ENCODE results near the gene STK35.

The STK35 gene

DNA sequence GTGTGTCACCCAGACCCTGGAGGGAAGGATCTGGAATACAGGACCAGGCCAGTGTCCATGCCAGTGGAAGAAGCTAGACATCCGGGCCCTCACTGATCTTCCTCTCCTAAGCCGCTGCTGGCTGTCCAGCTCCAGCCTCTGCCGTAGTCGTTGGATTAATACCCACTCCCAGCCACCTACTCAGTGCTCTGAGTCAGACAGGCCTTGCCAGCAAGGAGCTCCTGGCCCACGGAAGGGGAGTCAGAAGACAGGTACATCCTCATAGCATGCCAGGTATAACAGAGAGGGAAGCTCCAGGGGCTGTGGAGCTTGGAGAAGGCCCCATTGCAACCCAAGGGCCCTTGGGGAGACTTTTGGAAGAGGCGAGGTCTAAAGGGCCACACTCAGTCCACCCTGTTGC is 49.0 kb downstream of the STK35 start:
- no peak overlapping the region for H3K27ac ChIP-seq
- H3K4me3 ChIP-seq (ENCODE audit: low read depth, low read length): no peak overlapping the region
- TF ChIP-seq, protein P1, sequence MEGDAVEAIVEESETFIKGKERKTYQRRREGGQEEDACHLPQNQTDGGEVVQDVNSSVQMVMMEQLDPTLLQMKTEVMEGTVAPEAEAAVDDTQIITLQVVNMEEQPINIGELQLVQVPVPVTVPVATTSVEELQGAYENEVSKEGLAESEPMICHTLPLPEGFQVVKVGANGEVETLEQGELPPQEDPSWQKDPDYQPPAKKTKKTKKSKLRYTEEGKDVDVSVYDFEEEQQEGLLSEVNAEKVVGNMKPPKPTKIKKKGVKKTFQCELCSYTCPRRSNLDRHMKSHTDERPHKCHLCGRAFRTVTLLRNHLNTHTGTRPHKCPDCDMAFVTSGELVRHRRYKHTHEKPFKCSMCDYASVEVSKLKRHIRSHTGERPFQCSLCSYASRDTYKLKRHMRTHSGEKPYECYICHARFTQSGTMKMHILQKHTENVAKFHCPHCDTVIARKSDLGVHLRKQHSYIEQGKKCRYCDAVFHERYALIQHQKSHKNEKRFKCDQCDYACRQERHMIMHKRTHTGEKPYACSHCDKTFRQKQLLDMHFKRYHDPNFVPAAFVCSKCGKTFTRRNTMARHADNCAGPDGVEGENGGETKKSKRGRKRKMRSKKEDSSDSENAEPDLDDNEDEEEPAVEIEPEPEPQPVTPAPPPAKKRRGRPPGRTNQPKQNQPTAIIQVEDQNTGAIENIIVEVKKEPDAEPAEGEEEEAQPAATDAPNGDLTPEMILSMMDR (IDR thresholded peaks at IDR 0.05; ENCODE audit: low read depth, low read length, missing control alignments): no peak
- DNase-seq: no peak
- no peaks in the 10 kb centered on the region for H3K36me3 ChIP-seq (replicated peaks)
- no peaks in the 10 kb centered on the region for H3K27me3 ChIP-seq (replicated peaks)
- in situ Hi-C loops (cut with HindIII; ENCODE audit: low pct_ligation_motif_present, low sequenced_read_pairs): no loop called here

DNA sequence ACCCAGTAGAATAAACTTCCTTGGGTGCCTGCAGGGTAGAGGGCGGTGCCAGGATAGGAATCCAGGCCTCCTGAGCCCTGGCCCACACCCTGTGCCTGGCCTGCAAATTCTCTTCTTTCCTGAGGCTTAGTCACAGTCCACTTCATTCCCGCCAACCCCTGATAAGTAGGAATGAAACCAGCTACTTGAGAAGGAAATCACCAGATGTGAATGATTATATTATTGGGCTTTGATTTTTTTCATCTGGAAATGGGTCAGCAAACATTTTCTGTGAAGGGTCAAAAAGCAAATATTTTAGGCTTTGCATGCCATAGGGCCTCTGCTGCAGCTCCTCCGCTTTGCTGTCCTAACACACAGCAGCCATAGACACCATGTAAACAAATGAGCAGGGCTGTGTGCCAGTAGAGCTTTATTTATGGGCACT is 50.2 kb downstream of the STK35 start:
- H3K27ac ChIP-seq: no peak overlapping the region
- H3K4me3 ChIP-seq (ENCODE audit: low read depth, low read length): no peak overlapping the region

DNA sequence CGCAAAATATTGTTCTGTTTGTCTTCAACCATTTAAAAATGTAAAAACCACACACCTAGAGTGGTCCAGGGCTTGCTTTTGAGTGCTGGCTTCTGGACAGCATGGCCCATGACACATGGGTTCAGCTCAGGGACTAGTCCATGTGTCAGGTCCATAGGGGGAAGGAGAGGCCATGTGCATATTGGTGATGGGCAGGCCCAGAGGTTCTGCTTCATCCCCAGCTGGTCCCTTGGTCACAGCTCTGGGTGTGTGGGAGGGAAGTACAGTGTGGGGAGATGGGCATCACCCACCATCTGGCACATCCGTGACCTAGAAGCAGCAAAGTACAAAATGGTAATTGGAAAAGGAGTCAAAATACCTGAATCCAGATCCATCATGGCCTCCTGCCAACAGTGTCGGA is 50.7 kb downstream of the STK35 start:
- Histone ChIP-seq H3K4me3 (ENCODE audit: low read depth, low read length) (no peak overlapping the region), H3K36me3 (replicated peaks) (no peaks in the 10 kb centered on the region), H3K27ac (no peak overlapping the region), H3K27me3 (replicated peaks) (no peaks in the 10 kb centered on the region)
- in situ Hi-C loops (cut with HindIII; ENCODE audit: low pct_ligation_motif_present, low sequenced_read_pairs): no loop called here
- TF ChIP-seq, protein P1 (IDR thresholded peaks at IDR 0.05; ENCODE audit: low read depth, low read length, missing control alignments): no peak
- DNase-seq: no peak

More for the DNA sequence above, 50.2 kb downstream of the STK35 start:
- in situ Hi-C loops (cut with HindIII; ENCODE audit: low pct_ligation_motif_present, low sequenced_read_pairs): no loop called here
- DNase-seq: no peak
- no peaks in the 10 kb centered on the region for H3K27me3 ChIP-seq (replicated peaks)
- H3K36me3 ChIP-seq (replicated peaks): no peaks in the 10 kb centered on the region
- TF ChIP-seq, protein P1 (IDR thresholded peaks at IDR 0.05; ENCODE audit: low read depth, low read length, missing control alignments): no peak

- H3K36me3 ChIP-seq (replicated peaks): no peaks in the 10 kb centered on the region
- in situ Hi-C loops (cut with HindIII; ENCODE audit: low pct_ligation_motif_present, low sequenced_read_pairs): no loop called here
- H3K27ac ChIP-seq: no peak overlapping the region
- no peaks in the 10 kb centered on the region for H3K27me3 ChIP-seq (replicated peaks)
- no peak for DNase-seq
- no peak overlapping the region for H3K4me3 ChIP-seq (ENCODE audit: low read depth, low read length)
- TF ChIP-seq, protein P1 (IDR thresholded peaks at IDR 0.05; ENCODE audit: low read depth, low read length, missing control alignments): no peak
These were observed 51.7 kb downstream of the STK35 start for GRCh38 chr20:2153326-2153725.

DNA sequence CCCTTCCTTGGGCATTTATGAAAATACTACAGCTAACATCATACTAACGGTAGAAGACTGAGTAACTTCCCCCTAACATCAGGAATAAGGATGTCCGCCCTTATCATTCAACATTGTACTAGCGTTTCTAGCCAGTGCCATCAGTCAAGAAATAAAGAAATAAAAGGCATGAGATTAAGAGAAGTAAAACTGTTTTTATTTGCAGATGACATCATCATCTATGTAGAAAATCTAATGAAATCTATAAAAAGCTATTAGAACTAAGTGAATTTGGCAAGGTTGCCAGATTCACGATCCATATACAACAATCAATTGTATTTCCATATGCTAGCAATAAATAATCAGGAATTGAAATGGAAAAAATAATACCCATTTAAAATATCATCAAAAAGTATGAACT is 54.6 kb downstream of the STK35 start:
- in situ Hi-C loops (cut with HindIII; ENCODE audit: low pct_ligation_motif_present, low sequenced_read_pairs): no loop called here
- no peak overlapping the region for H3K4me3 ChIP-seq (ENCODE audit: low read depth, low read length)
- no peaks in the 10 kb centered on the region for H3K27me3 ChIP-seq (replicated peaks)
- TF ChIP-seq, protein P1 (IDR thresholded peaks at IDR 0.05; ENCODE audit: low read depth, low read length, missing control alignments): no peak
- no peak overlapping the region for H3K27ac ChIP-seq
- no peaks in the 10 kb centered on the region for H3K36me3 ChIP-seq (replicated peaks)
- DNase-seq: no peak

All from brain microvascular endothelial cell (primary cell).